DND-41 (cell line): ENCODE data around the gene ERGIC1.
"Not testable (repeated sequence)": the region's sequence is repeated elsewhere in the genome, so short reads cannot be mapped to it uniquely, and the experiment has no call there.

Experiments used
- ATAC-seq: fragments of 200-7000 bp; cut with Tn5 transposase; 3 replicates; pipeline ENCODE4 v1.9.1; 2021; ENCODE audit warnings: low read depth; ENCODE audit not compliant: insufficient read depth
- DNase-seq: peaks from one replicate; pipeline ENCODE4 v3.0.0-alpha.2; 2020
- H2AFZ ChIP-seq: 2 replicates; pipeline ENCODE4 v1.6.0; 2012; ENCODE audit warnings: low read depth, low read length
- H3K27ac ChIP-seq: 2 replicates; pipeline ENCODE4 v1.5.1; 2012; ENCODE audit warnings: low read length, inconsistent platforms
- H3K27me3 ChIP-seq: fragments of 200-600 bp; sonication (generic); 2 replicates; pipeline ENCODE4 v1.6.0; 2012; ENCODE audit warnings: low read length, mild to moderate bottlenecking, inconsistent platforms; ENCODE audit not compliant: insufficient read depth, poor library complexity
- H3K36me3 ChIP-seq: 2 replicates; pipeline ENCODE4 v1.5.1; 2012; ENCODE audit warnings: low read length, inconsistent platforms; ENCODE audit not compliant: insufficient read depth
- H3K4me1 ChIP-seq: 2 replicates; pipeline ENCODE4 v1.5.1; 2012; ENCODE audit warnings: mild to moderate bottlenecking, low read length; ENCODE audit not compliant: insufficient read depth
- H3K4me2 ChIP-seq: 2 replicates; pipeline ENCODE4 v1.6.0; 2012; ENCODE audit warnings: mild to moderate bottlenecking, moderate library complexity, low read length, inconsistent platforms; ENCODE audit not compliant: insufficient read depth
- H3K4me3 ChIP-seq, 2 experiments: fragments of 200-600 bp in 1 of 2; shearing (Covaris generic) in 1 of 2; 2 replicates each; pipeline ENCODE4 v1.5.1; 2012 to 2016; ENCODE audit warnings: inconsistent platforms in 2 of 2, low read length in 2 of 2, mild to moderate bottlenecking in 2 of 2, low read depth in 1 of 2, moderate library complexity in 1 of 2
- H3K79me2 ChIP-seq: 2 replicates; pipeline ENCODE4 v1.6.0; 2012; ENCODE audit warnings: low read length, inconsistent platforms; ENCODE audit not compliant: insufficient read depth
- H3K9ac ChIP-seq: 2 replicates; pipeline ENCODE4 v1.6.0; 2012; ENCODE audit warnings: low read depth, mild to moderate bottlenecking, inconsistent platforms, low read length, moderate library complexity
- H3K9me3 ChIP-seq: 2 replicates; pipeline ENCODE4 v1.5.1; 2012; ENCODE audit warnings: low read length, moderate library complexity, mild to moderate bottlenecking, inconsistent platforms; ENCODE audit not compliant: insufficient read depth, severe bottlenecking
- H4K20me1 ChIP-seq: 2 replicates; pipeline ENCODE4 v1.6.0; 2012; ENCODE audit warnings: low read length; ENCODE audit not compliant: insufficient read depth
- CTCF ChIP-seq: IDR thresholded peaks from 2 replicates; pipeline ENCODE4 v1.5.1; 2012; ENCODE audit warnings: borderline replicate concordance, low read length, moderate library complexity, mild to moderate bottlenecking; ENCODE audit not compliant: poor library complexity, severe bottlenecking; ENCODE audit errors: extremely low read depth
- EZH2 ChIP-seq: IDR thresholded peaks from 3 replicates; pipeline ENCODE4 v1.6.1; 2012; ENCODE audit warnings: borderline replicate concordance, low read depth, mild to moderate bottlenecking, moderate library complexity, low read length, inconsistent platforms; ENCODE audit not compliant: severe bottlenecking

The ERGIC1 gene

GRCh38 chr5:172850454-172850797, 16.4 kb downstream of the ERGIC1 start:
- H3K27ac ChIP-seq: no peak overlapping the region
- H4K20me1 ChIP-seq: peaks cover 43% of the 10 kb centered on the region
- H3K9ac ChIP-seq: no peak overlapping the region
- H3K9me3 ChIP-seq: no peaks in the 10 kb centered on the region
- no peak overlapping the region for H3K4me3 ChIP-seq
- no peak overlapping the region for H3K4me2 ChIP-seq
- no peaks in the 10 kb centered on the region for H3K27me3 ChIP-seq
- DNase-seq (no peak), ATAC-seq (no peak)
- no peak for TF ChIP-seq CTCF
- no peak for TF ChIP-seq EZH2
- H3K79me2 ChIP-seq: peaks cover 69% of the 10 kb centered on the region
- H3K4me1 ChIP-seq: peaks cover 4% of the 10 kb centered on the region; the same call in 1 of the 2 replicates
- H3K36me3 ChIP-seq: no peaks in the 10 kb centered on the region
- no peak overlapping the region for H2AFZ ChIP-seq

- not testable (repeated sequence) for H3K27ac ChIP-seq, H3K9ac ChIP-seq, H3K4me2 ChIP-seq, H3K4me1 ChIP-seq, ATAC-seq, H3K36me3 ChIP-seq, DNase-seq, H2AFZ ChIP-seq, H3K4me3 ChIP-seq, H3K27me3 ChIP-seq, H3K9me3 ChIP-seq
- Histone ChIP-seq H4K20me1 (peaks cover 47% of the 10 kb centered on the region), H3K79me2 (peaks cover 73% of the 10 kb centered on the region)
Measured at GRCh38 chr5:172851254-172851653, 17.2 kb downstream of the ERGIC1 start.

- H3K9me3 ChIP-seq: no peaks in the 10 kb centered on the region
- peaks cover 48% of the 10 kb centered on the region for H4K20me1 ChIP-seq
- peaks cover 71% of the 10 kb centered on the region for H3K79me2 ChIP-seq
- H3K27ac ChIP-seq: no peak overlapping the region; the same call in 1 of the 2 replicates
- no peak overlapping the region for H2AFZ ChIP-seq
- ATAC-seq (peak; percentile 51; the same call in 1 of the 3 replicates), DNase-seq (no peak)
- no peaks in the 10 kb centered on the region for H3K36me3 ChIP-seq
- TF ChIP-seq EZH2: no peak
- H3K4me1 ChIP-seq: peaks cover 4% of the 10 kb centered on the region; the same call in 1 of the 2 replicates
- H3K9ac ChIP-seq: no peak overlapping the region
- no peak overlapping the region for H3K4me3 ChIP-seq
- no peaks in the 10 kb centered on the region for H3K27me3 ChIP-seq
- no peak overlapping the region for H3K4me2 ChIP-seq
Measured at GRCh38 chr5:172852490-172853354, 18.7 kb downstream of the ERGIC1 start.

DNA sequence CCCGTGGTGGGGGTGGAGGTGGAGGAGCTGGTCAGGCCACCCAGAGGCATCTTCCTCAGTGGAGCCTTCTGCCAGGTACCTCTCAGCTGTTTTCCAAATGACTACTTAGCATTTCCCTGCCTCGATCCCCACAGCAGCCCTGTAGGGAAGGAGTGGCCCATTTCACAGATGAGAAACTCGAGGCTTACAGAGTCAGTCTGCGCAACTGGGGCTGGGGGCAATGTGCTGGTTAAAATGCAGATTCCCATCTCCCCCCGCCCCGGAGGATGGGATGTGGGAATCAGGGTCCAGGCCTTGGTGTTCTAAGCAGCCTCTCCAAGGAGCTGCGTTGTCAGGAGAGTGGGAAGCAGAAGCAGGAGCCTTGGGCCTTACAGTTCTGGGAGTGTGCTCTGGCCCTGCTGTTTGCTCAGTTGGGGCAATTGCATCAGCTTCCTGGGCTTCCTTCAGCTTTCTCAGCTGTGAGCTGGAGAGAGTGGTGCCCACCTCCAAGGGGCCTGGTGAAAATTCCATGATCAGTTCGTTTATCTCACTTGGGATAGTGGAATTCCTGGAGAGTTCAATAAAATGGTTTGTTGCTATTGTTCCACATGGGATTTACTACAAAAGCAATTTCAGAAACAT, 19.4 kb downstream of the ERGIC1 start:
- Histone ChIP-seq H3K27me3 (no peaks in the 10 kb centered on the region), H4K20me1 (peaks cover 52% of the 10 kb centered on the region), H3K9ac (no peak overlapping the region), H3K9me3 (no peaks in the 10 kb centered on the region), H3K4me1 (peaks cover 4% of the 10 kb centered on the region; the same call in 1 of the 2 replicates), H2AFZ (no peak overlapping the region), H3K79me2 (peaks cover 64% of the 10 kb centered on the region), H3K4me2 (no peak overlapping the region), H3K4me3 (no peak overlapping the region), H3K27ac (peak overlapping the region; percentile 53), H3K36me3 (no peaks in the 10 kb centered on the region)
- TF ChIP-seq CTCF: no peak
- no peak for TF ChIP-seq EZH2
- DNase-seq (peak; percentile 16), ATAC-seq (no peak)
